HEK293T (cell line): ENCODE results near the gene LRRC27.

Source experiments
- CTBP1 ChIP-seq: fragments of 450-650 bp; IDR thresholded peaks from 2 replicates; pipeline ENCODE4 v1.6.1; 2016; ENCODE audit warnings: borderline replicate concordance
- ELF4 ChIP-seq: fragments of 450-650 bp; IDR thresholded peaks from 2 replicates; pipeline ENCODE4 v1.6.1; 2017; ENCODE audit warnings: antibody characterized with exemption
- FOXA1 ChIP-seq: fragments of 450-650 bp; IDR thresholded peaks from 2 replicates; pipeline ENCODE4 v1.6.1; 2016; ENCODE audit warnings: mild to moderate bottlenecking
- FOXK2 ChIP-seq: fragments of 450-650 bp; IDR thresholded peaks from 2 replicates; pipeline ENCODE4 v1.6.1; 2016; ENCODE audit warnings: mild to moderate bottlenecking
- FOXM1 ChIP-seq: fragments of 450-650 bp; IDR thresholded peaks from 2 replicates; pipeline ENCODE4 v1.6.1; 2017; ENCODE audit warnings: mild to moderate bottlenecking, borderline replicate concordance
- L3MBTL2 ChIP-seq: fragments of 450-650 bp; conservative IDR thresholded peaks from 2 replicates; pipeline ENCODE4 v1.6.1; 2016; ENCODE audit warnings: mild to moderate bottlenecking
- NFRKB ChIP-seq: fragments of 450-650 bp; IDR thresholded peaks from 2 replicates; pipeline ENCODE4 v1.6.1; 2016; ENCODE audit warnings: mild to moderate bottlenecking, moderate library complexity
- SP1 ChIP-seq: fragments of 450-650 bp; IDR thresholded peaks from 2 replicates; pipeline ENCODE4 v1.6.1; 2017
- SUZ12 ChIP-seq: fragments of 450-650 bp; IDR thresholded peaks from 2 replicates; pipeline ENCODE4 v1.6.1; 2016; ENCODE audit warnings: mild to moderate bottlenecking
- TARDBP ChIP-seq: fragments of 450-650 bp; IDR thresholded peaks from 2 replicates; pipeline ENCODE4 v1.6.1; 2016
- ZNF384 ChIP-seq: fragments of 450-650 bp; IDR thresholded peaks from 2 replicates; pipeline ENCODE4 v1.6.1; 2016

DNA sequence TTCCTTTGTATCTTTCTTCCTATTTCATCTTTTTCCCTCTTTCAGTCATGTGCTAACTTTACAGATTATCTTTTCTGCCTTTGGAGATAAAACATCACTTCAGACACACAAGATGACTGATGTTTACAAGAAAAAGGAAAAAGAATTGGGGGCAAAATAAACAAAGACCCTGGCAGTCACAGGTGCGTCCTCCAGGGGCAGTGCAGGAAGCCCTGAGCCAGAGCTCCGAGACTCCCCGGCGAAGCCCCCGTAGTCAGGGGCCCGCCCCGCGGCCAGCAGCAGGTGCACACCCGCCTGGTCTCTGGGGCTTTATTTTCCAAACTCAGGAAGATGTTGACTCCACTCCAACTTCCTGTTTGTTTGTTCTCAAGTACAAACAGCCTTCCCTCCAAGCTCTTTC lies 34.5 kb upstream of the LRRC27 start:
- TF ChIP-seq NFRKB (no peak), CTBP1 (no peak), FOXM1 (no peak), SUZ12 (no peak), TARDBP (no peak), ELF4 (no peak), FOXK2 (no peak), L3MBTL2 (no peak), ZNF384 (no peak), FOXA1 (no peak), SP1 (no peak)
